HG03103 (cell line): Measurements from ENCODE around the gene HPSE2.

Source experiments
- ATAC-seq: cut with Tn5 transposase; IDR thresholded peaks from one replicate; pipeline ENCODE4 v1.9.1; 2021; ENCODE audit warnings: low read depth; ENCODE audit not compliant: unreplicated experiment

Gene HPSE2

DNA sequence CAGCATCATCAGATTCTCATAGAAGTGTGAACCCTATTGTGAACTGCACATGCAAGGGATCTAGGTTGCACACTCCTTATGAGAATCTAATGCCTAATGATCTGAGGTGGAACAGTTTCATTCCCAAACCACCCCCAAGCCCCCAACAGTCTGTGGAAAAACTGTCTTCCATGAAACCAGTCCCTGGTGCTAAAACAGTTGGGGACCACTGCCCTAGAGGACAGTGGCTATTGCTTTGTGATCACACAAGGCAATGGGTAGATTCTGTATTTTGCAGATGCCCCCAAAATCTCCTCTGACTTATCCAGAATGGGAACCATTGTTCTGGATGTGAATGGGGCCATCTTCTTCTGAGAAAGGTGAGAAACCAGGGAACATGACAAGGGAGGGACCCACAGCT, 757.8 kb downstream of the HPSE2 start:
- ATAC-seq = no peak

- no peak for ATAC-seq
Measured at GRCh38 chr10:98474628-98475027, 761.0 kb downstream of the HPSE2 start.

DNA sequence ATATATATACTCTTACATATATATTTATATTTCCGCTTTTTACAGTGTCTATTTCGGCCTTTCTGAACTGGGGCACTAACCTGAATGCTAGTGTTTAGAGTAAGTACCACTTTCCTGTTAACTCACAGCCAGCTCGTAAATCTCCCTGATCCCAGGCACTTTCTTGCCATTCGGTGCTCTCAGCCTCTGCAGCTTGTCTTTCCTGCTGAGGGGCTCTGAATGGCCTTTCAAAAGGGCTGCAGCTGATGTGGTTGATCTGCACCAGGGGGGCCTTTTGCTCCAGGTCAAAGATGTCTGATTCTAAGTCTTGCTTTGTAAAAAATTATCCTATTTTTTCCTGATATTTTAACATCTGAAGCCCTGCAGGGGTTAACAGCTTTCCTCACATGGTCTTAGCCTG, 763.5 kb downstream of the HPSE2 start:
- ATAC-seq = no peak

- ATAC-seq = no peak
Measured at GRCh38 chr10:98470850-98471249, 764.8 kb downstream of the HPSE2 start.

DNA sequence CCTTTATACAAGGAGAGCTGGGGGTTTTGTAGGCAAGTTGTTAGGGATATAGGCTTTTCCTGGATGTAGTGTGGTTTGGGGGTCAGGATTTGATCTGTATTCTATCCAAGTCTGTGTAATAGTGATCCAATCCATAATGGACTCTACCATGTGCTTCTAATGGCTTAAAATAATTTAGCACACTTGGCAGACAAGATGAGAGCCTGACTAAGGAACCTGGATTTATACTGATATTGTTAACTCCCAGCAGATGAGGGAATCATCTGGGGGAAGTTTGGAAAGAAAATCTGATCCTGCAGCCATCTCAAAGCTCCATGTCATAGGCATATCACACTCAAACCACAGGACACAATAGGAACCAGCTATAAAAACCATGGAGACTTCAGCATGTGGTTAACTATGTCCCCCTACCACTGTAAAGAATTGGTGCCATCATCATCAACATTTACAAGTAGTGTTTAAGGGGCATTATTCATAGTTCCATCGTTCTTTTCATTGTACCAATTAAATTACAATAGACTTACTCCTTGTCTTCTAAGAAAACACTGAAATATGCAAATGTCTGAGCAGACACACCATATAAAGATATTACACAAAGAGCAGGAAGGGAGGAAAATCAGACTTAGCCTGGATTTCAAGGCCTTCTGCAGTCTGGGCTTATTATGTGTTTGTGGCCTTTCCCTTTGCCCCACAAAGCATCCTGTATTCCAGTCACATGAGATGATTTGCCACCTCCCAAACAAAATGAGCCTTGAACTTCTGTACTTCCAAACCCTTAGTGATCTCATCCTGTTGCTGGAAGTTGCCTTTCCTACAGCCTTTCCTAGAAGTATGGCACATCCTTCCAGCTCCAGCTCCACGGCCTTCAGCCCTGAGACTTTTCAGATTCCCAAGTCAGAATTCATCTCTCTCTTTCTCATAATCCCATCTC, 766.4 kb downstream of the HPSE2 start:
- ATAC-seq = no peak

- peak; percentile 95 for ATAC-seq
Measured at GRCh38 chr10:98467506-98468318, 767.9 kb downstream of the HPSE2 start.

DNA sequence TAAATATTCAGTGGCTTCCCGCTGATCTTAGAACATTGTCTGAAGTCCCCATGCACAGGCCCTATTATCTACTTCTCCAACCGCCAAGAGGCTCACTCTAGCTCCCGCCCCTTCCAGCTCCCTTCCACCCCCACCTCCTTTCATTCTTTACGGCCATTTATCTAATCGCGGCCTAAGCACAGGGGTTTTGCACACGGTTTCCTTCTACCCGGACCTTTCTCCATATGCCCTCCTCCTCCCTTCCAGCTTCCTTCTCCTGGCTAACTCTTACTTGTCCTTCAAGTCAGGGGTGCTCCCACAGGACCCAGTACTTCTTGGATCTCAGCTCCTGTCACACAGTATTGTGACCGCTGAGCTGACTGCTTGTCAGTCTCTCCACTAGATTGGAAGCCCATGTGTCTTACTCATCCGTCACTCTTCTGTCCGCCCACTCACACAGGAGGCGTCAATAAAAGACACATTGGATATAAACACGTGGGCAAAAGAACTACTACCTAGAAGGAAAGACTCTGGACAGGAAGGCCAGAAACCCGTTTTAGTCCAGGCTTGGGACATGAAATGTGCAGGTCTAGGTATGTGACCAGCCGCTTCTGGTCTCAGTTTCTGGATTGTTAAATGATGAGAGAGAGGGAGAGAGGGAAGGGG, 768.7 kb downstream of the HPSE2 start:
- no peak for ATAC-seq

DNA sequence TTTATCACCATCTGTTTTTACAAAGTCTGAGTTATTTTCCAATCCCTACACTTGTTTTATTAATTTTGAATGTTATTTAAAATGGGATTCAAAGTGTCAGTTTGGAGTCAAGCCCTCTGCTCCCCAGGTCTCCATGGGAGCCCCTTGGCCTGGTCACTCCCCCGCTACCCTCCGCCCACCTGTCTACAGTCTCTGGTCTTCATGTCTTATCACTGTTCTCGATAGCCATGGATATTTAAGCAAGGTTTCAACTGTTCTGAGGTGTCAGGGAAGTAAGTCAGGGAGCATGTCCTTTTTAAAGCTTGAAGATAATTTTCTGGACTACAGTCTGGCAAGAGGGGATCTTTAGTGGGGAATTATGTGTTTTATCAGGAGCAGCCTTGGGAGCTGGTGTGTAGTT, 769.8 kb downstream of the HPSE2 start:
- ATAC-seq = no peak

GRCh38 chr10:98463976-98464754, 771.5 kb downstream of the HPSE2 start:
- ATAC-seq = no peak

DNA sequence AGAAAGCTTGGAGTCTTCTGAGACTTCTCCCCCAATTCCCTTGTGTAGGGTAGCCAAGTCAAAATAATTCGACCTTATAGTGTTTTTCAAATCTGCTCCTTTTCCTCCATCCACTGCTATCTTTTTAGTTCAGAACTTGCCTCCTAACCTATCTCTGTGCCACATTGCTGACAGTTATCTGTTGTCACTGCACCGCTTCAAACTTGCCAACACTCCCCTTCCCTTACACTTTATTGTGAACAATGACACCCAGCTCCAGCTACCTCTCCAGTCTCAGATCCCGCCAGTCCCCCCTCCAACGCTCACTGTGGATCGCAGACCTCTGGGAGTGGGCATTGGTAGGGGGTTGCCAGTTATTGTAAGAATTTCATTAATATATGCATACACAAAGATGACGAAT, 772.6 kb downstream of the HPSE2 start:
- no peak for ATAC-seq

DNA sequence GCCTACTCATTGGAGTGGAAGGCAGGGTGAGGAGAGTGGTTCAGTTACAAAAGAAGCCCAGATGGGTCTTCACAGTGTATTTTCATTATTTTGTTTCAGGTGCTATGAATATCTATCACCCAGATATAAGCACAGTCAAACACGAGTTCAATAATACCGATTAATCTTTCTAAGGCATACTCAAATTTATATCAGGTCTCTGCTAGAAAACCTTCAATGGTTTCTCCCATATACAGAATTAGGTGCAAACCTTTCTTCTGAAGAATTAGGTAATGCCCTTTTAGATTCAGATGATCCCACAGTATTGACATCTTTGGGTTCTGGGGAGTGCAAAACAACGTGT, 774.2 kb downstream of the HPSE2 start:
- ATAC-seq = no peak

DNA sequence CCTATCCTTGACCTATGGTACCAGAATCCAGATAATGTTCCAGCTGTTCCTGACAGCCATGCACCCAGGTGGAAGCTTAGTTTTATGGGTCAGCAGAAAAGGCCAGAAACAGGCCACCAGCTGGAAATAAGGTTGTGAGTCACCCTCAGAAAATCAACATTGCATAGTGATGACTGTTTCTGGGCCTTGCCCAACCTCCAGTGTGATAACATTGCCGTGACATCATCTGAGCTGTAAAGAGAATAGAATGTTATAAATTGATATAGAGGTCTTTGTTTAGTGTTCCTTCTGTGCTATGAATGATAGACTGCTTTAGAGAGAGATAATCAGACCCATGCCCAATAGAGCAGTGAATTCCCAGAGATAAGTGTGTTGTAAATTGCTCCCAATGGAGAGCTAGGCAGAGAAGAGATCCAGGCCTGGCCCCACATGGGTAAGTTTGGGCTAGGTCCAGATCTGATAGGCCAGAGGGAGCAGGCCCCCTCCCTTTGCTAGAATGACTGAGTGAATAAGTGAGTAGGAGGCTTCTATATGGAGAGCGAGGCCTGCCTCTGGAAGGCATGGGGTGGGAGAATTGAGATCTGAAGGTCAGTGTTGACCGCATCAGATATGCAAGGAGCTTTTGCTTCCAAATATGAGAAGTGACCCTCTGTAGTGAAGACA, 774.7 kb downstream of the HPSE2 start:
- ATAC-seq = no peak

- no peak for ATAC-seq
Measured at GRCh38 chr10:98458809-98459784, 776.6 kb downstream of the HPSE2 start.

DNA sequence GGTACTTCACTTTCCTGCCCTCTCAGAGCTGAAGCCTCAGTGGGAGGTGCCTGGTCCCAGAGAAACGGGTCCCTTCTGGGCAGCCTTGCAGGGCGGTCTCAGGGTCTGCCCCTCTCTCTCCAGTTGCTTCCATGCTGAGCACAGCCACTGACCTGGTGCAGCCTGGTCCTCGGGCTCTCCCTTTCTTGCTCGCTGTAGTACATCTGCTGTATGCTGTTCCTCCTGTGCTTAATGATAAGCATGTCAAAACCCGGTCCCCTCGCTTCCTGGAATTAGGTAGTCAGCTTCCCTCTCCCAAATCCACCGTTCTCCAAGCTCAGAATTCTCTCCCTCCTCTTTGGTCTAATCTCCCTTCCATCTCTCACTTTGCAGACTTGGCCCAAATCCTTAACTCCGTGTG, 777.9 kb downstream of the HPSE2 start:
- ATAC-seq = no peak

DNA sequence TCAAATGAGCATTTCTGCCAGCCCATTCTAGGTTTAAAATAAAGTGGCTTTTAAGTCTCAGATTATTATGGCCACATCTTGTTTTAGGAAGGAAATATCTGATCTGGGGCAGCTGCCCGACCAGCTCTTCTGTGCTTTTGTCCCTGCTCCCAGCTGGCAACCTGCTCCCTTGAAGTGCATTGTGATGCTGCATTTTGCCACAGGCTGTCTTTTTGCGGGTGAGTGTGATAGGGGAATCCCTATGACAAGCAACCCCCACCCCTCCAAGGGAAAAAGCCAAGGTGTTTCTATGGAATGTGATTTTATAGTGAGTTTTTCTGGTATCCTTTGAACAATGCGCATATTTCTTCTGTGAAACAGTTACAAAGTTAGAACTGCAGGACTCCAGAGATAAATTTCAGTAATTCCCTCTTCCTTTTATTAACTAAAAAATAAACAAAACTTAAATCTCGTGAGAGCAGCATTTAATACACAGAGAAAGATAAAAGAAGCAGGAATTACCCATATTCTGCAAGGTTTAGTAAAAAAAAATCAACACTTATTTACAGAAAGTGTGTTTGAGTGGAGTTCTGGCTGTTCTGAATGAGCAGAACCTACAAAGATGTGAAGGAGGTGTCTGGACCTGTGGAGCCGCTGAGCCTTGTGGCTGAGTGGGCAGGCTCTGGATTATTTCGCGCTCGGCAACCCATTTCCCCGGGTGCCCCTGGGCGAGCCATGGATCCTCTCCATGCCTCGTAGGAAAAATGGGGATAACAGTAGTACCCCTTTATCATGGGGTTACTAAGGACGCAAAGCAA, 778.8 kb downstream of the HPSE2 start:
- ATAC-seq = no peak

- no peak for ATAC-seq
Measured at GRCh38 chr10:98456043-98456570, 779.5 kb downstream of the HPSE2 start.

DNA sequence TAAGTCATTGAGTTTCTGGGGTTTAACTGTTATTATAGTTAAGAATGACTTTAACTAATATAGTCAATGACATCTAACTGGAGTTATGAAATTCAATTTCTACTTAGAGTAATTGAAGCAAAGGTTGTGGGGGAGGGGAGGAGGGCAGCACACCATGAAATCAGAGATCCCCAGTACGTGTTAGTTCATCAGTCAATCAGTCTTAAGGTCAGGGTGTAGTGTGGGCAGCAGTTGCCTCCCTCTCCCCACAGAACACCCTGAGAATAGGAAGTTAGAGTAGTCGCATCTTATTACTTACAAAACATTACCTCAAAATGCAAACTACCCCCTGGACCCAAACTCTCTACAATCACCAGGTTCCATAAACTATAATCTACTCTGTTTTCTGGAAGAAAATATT, 781.9 kb downstream of the HPSE2 start:
- no peak for ATAC-seq

GRCh38 chr10:98450618-98451017, 785.0 kb downstream of the HPSE2 start:
- no peak for ATAC-seq
